Stimulated activated CD8-positive, alpha-beta memory T cell treated with anti-CD3 and anti-CD28 coated beads, Interleukin-15, amount 100 ng/mL, for 1 hour (primary cell): ENCODE results near the gene HOXA4.

ENCODE experiments used
- DNase-seq: peaks from one replicate; pipeline ENCODE4 v3.0.0-alpha.2; 2020; ENCODE audit warnings: low read depth

Gene HOXA4

GRCh38 chr7:27146491-27147198 is 16.1 kb upstream of the HOXA4 start:
- DNase-seq = no peak

DNA sequence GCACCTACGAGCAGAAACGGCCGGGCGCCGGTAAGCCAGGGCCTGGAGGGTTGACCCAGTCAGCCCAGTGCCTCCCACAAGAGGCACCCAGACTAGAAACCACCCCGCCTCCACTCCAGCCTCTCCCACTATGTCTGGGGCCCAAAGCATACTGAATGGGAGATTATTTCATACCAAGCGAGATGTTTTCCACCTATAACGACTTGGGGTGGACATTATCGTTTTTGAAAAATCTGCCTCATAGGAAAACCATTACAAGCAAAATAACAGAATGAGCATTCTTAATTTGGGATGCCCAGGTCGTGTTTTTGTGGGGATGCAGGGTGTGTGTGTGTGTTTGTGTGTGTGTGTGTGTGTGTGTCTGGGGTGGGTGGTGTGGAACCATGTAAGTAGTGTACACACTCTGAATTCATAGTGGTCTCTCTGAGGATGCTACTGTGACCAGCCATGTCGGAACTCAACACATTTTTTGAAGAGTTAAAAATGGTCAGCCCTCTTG is 15.4 kb upstream of the HOXA4 start:
- no peak for DNase-seq

- DNase-seq = no peak
Observed at GRCh38 chr7:27145165-27145913, 14.8 kb upstream of the HOXA4 start.

DNA sequence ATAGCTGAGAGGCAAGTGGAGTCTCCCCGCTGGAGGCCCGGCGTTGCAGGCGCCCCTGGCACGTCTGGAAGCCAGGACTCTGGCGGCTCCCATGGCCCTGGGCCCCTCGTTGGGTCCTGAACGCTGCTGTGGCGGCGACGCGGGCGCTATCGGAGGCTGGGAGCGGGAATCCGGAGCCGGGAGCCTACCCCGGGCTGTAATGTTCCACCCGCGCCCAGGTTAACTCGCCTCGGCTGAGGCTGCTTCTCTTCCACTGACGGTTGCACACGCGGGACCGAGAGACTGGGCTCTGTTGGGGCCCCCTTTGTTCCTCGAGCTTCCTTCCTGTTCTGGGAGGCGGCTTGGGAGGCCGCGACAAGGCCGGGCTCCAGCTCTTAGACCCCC is 14.2 kb upstream of the HOXA4 start:
- no peak for DNase-seq

DNA sequence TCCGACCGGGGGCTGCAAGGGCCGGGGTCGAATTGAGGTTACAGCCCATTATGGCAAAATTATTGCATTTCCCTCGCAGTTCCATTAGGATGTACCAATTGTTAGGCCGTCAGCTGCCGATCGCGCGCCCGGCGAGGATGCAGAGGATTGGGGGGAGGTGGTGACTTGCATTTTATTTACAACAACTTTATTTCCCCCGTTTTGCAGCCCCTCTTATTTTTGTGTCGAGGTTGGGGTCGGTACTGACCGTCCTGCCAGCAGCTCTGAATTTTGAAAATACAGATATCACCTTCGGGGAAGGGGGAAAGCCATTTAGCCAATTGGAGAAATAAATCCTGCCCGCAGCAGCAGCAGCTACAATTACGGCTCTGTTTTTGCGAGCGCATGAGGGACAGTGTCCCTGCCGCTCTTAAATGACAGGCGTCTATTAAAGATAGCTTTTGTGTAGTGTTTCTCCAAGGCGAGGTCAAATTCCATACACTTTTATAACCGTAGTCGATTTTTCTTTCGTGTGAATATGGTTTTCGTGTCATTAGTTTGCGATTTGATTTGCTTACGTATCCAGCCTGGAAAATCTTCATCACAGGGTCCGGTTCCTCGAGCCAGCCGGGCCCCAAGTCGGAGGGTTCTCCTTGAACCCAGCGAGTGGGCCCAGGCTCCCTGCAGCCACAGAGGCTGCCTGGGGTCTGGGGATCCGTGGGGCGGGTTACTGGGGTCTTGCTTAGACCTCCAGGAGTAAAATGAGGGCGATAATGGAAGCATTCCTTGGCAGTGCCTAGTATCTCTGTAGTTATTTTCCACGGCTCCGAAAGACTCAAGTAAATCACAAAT is 13.6 kb upstream of the HOXA4 start:
- no peak for DNase-seq

GRCh38 chr7:27143023-27143949 is 12.7 kb upstream of the HOXA4 start, which contains the start of gene HOXA5:
Gene HOXA5, minus strand, starts transcription at chr7:27143681. Its CDS starts 74 bp downstream, at chr7:27143607.
- no peak for DNase-seq

DNA sequence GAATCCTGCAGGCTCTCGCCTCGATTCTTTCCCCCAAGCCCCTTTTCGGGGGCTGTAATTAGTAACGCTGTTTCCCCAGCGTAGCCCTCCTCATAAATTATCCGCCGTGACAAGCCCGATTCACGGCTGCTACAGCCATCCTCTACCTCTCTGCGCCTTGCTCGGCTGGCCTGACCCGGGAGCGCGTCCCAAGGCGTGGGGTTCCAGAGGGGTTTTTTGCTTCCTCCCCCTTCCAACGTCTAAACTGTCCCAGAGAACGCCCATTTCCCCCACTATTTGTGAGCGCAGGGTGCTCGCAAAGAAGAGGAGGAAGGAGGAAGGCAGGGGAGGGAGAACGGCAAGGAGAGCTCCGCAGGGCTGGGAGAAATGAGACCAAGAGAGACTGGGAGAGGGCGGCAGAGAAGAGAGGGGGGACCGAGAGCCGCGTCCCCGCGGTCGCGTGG is 12.0 kb upstream of the HOXA4 start:
- DNase-seq = no peak

DNA sequence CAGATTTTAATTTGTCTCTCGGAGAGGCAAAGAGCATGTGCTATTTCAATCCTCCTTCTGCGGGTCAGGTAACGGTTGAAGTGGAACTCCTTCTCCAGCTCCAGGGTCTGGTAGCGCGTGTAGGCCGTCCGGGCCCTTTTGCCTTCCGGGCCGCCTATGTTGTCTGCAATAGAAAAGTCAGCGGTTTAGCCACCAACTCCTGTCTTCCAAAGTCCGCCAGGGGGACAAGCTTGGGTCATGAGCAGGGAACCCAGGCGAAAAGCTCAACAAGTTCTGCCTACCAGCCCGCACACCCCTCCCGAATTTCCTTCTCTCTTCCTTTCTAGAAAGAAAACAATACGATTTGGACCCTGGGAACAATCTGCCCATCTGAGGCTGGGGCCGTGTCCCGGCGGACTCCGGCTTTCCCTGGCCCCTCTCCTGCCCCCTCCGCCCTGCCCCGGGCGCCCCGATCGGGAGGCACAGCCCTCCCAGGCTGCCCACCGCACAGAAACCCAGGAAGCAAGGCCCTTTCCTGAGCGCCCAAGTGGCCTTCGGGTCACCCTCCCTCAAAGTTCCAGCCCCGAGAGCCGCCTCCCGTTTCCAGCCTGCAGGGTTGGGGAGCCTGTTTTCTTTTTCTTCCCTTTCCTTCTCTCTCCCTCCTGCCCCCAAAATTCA is 11.5 kb upstream of the HOXA4 start:
- no peak for DNase-seq

GRCh38 chr7:27141137-27141922 is 10.8 kb upstream of the HOXA4 start:
- DNase-seq = no peak

DNA sequence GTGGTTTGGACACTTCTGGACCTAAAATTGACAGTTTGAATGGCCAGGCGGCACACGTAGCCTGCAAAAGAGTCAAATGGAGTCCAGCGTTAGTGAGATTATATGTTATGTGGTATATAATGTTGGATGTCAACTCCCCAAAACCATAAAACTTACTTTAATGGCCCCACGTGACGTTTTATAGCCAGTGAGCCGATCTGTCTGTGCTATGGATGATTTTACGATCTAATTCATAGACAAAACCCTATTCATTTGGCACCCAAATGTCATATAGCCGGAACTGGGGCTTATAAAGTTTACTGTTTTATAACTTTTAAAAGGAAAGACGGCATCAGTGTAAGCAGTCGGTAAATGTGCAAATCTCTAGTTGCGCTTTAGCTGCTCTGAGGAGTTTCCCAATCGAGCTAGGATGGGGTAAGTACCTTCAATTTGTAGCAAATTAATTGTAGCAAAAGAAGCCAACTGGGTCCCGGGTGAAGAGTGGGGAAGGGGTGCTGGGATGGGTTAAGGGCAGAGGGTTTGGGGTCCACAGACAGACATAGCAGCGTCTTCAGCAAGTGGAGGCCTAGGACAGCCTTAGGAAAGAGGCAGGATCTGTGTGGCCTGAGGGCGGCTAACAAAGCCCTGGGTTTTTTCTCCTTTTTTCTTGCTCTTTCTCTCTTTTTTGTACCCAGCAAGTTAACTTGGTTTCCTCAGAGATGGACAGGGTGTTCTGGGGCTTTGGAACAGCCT is 9.7 kb upstream of the HOXA4 start:
- no peak for DNase-seq

DNA sequence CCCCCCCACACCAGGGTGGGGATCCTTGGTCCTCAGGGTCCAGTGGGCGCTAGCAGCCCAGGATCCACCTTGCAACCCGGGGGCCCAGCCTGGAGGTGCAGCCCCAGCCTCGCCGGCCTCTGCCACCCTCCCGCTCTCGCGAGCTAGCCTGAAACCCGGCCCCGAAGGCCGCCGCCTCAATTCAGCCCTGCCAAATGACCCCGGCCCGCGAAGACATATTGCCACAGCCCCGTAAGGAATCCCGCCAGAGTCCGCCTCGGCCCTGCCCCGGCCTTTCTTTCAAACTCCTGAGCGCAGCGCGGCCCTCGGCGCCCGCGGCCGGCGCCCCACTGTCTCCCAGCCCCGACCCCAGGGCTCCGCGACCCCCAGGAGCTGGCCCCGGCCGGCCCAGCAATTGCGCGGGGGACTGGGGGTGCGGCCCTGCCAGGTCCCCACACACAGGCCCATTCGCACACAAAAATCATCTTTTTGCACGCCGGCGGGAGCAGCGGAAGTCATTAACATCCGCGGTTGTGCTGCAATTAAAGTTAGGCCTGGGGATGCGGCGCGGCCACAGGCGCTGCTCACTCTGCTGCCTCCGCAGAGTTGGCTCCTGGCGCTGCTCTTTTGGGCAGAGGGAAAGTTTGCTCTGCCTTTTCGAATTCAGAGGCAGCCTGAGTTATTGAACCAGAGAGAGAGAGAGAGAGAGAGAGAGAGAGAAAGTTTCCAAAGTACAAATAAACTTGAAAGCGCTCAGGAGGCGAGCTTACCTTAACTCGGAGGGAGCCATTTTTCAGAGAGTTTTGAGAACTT is 9.0 kb upstream of the HOXA4 start:
- no peak for DNase-seq

- DNase-seq = no peak
Observed at GRCh38 chr7:27138985-27139333, 8.4 kb upstream of the HOXA4 start.

DNA sequence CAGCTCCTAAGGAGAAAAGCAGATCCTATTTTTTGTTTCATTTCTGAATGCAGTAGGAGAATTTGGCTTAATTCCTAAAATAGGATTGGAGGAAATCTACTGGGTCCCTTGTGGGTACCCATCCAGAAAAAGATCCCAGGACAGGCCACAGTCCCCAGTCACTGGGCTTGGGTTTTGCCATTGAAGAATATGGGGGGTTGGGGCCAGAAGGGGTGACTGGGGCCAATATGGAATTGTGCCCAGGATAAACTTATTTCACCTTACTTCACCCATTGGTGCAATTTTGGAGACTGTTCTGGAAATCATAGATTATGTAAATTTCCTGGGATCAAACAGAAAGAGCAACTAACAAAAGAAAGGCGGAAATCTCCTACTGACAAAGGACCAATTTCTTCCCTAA is 7.9 kb upstream of the HOXA4 start:
- no peak for DNase-seq

DNA sequence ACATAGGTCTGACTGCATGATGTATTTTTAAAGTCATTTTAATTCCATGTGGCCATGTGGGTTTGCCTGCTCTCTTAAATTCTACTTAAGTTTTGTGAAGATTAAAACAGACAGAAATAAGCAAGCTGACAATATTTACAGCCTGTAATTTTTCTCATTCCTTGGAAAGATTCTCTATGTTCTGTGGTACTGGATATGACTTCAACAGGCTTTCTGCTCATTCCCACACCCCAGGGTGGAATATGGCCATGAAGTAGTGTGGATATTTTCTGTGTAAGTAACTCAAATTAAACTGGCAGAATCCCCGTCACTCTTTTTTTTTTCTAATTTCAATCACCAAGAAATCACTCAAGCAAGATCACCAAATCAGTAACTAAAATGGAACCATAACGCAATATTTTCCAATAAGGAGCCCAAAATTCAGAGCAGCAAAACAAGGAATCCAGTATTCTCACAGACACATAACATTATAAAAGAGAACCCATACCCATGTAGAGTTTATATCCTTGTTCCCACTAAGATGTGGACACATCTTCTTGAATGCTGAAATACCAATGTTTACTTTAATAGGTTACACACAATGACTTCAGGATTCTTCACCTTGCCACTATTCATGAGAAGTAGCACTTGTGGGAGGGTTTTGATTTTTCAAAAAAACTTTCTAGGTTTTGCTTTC is 7.2 kb upstream of the HOXA4 start:
- DNase-seq = no peak

GRCh38 chr7:27134392-27134791 is 3.8 kb upstream of the HOXA4 start:
- no peak for DNase-seq

DNA sequence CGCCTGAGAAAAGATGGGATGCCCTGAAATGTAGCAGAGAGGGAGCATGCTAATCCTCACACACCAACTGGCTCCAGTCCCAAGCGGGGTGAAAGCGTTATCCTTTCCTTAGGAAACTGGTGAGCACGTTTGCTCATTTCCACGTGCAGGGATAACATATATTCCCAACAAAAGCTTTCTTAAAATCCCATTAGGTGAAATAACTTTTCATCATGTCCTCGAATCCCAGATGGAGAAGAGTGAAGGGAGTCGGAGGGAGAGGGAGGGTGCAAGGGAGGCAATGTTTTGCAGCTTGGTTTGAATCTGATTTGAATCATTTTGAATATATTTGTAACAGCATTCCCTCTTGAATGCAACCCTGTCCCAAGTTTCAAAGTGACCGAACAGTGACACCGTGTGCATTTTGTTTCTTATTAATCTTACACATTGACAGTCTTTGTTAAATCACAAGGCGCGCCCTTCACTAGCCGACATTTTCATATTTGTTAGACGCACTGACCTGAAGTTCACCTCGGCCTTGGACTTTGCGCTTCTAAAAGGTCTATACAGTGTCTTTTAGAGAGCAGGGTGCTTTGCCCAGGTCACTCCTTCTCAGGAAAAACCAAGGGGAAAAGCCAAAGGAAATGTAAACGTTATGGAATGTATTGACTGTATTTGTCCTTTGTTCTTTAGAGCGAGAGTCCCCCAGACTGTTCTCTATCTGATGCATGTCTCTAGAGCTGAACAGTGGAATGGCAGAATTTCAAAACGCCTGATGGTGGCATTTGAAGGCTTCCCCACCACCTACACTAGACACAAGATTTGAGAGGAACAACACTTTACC is 3.1 kb upstream of the HOXA4 start:
- no peak for DNase-seq

GRCh38 chr7:27132978-27133377 is 2.4 kb upstream of the HOXA4 start:
- no peak for DNase-seq
